ENCODE data around the gene ITGB3BP. TPM values are rescaled to one million over a fixed set of nuclear protein-coding genes. Genes with fewer than 3 reads are reported as not detected.
"Not testable (repeated sequence)": the region's sequence is repeated elsewhere in the genome, so short reads cannot be mapped to it uniquely, and the experiment has no call there.

Gene ITGB3BP
- total RNA-seq = 23.3 and 27.2 TPM in 2 replicates

GRCh38 chr1:63522891-63523728, at the start of gene ITGB3BP, which contains the start of gene EFCAB7:
Gene ITGB3BP (minus strand): TSS chr1:63523225. CDS start chr1:63523133, 92 bp downstream.
Gene EFCAB7 (plus strand): TSS chr1:63523525. CDS start chr1:63525573, 2,048 bp downstream.
- DNase-seq (ENCODE audit: low read depth, low spot score) = peak; percentile 70

GRCh38 chr1:63572686-63573085, 49.7 kb upstream of the ITGB3BP start:
- DNase-seq (ENCODE audit: low read depth, low spot score) = not testable (repeated sequence)

- no peak for DNase-seq (ENCODE audit: low read depth, low spot score)
These were observed 46.8 kb upstream of the ITGB3BP start for GRCh38 chr1:63569640-63570316.

- DNase-seq (ENCODE audit: low read depth, low spot score) = no peak
These were observed 46.0 kb upstream of the ITGB3BP start for GRCh38 chr1:63569068-63569467.

GRCh38 chr1:63563745-63564144, 40.7 kb upstream of the ITGB3BP start:
- no peak for DNase-seq (ENCODE audit: low read depth, low spot score)

GRCh38 chr1:63559357-63559756, 36.3 kb upstream of the ITGB3BP start:
- no peak for DNase-seq (ENCODE audit: low read depth, low spot score)

GRCh38 chr1:63557365-63557987, 34.5 kb upstream of the ITGB3BP start:
- DNase-seq (ENCODE audit: low read depth, low spot score) = no peak

GRCh38 chr1:63555480-63555879, 32.5 kb upstream of the ITGB3BP start:
- DNase-seq (ENCODE audit: low read depth, low spot score) = no peak

- no peak for DNase-seq (ENCODE audit: low read depth, low spot score)
These were observed 25.9 kb upstream of the ITGB3BP start for GRCh38 chr1:63548877-63549276.

- no peak for DNase-seq (ENCODE audit: low read depth, low spot score)
These were observed 25.3 kb upstream of the ITGB3BP start for GRCh38 chr1:63548303-63548702.

GRCh38 chr1:63547621-63548294, 24.7 kb upstream of the ITGB3BP start:
- no peak for DNase-seq (ENCODE audit: low read depth, low spot score)

- DNase-seq (ENCODE audit: low read depth, low spot score) = no peak
These were observed 22.8 kb upstream of the ITGB3BP start for GRCh38 chr1:63545780-63546179.

- DNase-seq (ENCODE audit: low read depth, low spot score) = no peak
These were observed 14.9 kb upstream of the ITGB3BP start for GRCh38 chr1:63537940-63538339.

- no peak for DNase-seq (ENCODE audit: low read depth, low spot score)
These were observed 14.0 kb upstream of the ITGB3BP start for GRCh38 chr1:63537006-63537405.

- DNase-seq (ENCODE audit: low read depth, low spot score) = no peak
These were observed 11.4 kb upstream of the ITGB3BP start for GRCh38 chr1:63534406-63534805.

- no peak for DNase-seq (ENCODE audit: low read depth, low spot score)
These were observed 10.9 kb upstream of the ITGB3BP start for GRCh38 chr1:63533931-63534330.

- no peak for DNase-seq (ENCODE audit: low read depth, low spot score)
These were observed 9.7 kb upstream of the ITGB3BP start for GRCh38 chr1:63532727-63533126.

GRCh38 chr1:63524201-63524600, 1.2 kb upstream of the ITGB3BP start:
- no peak for DNase-seq (ENCODE audit: low read depth, low spot score)

GRCh38 chr1:63523738-63524137, 713 bp upstream of the ITGB3BP start:
- DNase-seq (ENCODE audit: low read depth, low spot score) = no peak

GRCh38 chr1:63516629-63517028, 6.4 kb downstream of the ITGB3BP start:
- DNase-seq (ENCODE audit: low read depth, low spot score) = no peak

- no peak for DNase-seq (ENCODE audit: low read depth, low spot score)
These were observed 10.4 kb downstream of the ITGB3BP start for GRCh38 chr1:63512584-63512983.

- no peak for DNase-seq (ENCODE audit: low read depth, low spot score)
These were observed 13.3 kb downstream of the ITGB3BP start for GRCh38 chr1:63509718-63510117.
